ENCODE data around the gene KLHDC4.

The KLHDC4 gene

DNA sequence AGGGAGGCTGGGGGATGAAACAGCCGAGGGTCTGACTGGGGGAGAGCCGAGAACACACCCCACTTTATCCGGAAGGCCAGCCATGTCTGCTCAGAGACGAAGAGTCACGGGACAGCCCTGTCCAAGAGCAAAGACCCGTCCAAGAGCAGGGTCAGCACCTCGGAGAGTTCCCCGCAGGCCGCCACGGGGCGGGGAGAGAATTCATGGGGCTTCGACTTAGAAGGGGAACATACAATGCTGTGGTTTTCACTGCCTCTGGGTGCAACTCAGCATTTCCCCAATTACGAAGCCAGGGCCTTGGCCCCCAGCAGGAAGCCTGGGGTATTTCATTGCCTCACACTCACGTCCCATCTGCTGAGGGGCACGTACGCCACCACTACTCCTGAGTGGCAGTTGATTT lies 104.2 kb downstream of the KLHDC4 start:
- DNase-seq (ENCODE audit: extremely low read depth, low read depth), result no peak

GRCh38 chr16:87658564-87659225 lies 107.1 kb downstream of the KLHDC4 start:
- no peak for DNase-seq (ENCODE audit: extremely low read depth, low read depth)
- TF ChIP-seq, protein P1, sequence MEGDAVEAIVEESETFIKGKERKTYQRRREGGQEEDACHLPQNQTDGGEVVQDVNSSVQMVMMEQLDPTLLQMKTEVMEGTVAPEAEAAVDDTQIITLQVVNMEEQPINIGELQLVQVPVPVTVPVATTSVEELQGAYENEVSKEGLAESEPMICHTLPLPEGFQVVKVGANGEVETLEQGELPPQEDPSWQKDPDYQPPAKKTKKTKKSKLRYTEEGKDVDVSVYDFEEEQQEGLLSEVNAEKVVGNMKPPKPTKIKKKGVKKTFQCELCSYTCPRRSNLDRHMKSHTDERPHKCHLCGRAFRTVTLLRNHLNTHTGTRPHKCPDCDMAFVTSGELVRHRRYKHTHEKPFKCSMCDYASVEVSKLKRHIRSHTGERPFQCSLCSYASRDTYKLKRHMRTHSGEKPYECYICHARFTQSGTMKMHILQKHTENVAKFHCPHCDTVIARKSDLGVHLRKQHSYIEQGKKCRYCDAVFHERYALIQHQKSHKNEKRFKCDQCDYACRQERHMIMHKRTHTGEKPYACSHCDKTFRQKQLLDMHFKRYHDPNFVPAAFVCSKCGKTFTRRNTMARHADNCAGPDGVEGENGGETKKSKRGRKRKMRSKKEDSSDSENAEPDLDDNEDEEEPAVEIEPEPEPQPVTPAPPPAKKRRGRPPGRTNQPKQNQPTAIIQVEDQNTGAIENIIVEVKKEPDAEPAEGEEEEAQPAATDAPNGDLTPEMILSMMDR (IDR thresholded peaks at IDR 0.05; ENCODE audit: low read depth, low read length), result no peak

More for the DNA sequence above, 104.2 kb downstream of the KLHDC4 start:
- TF ChIP-seq, protein P1 (IDR thresholded peaks at IDR 0.05; ENCODE audit: low read depth, low read length), result no peak
